ENCODE data around the gene ACAA2.
A peak's percentile ranks its signal among the peaks of the same experiment; 100 is the strongest.
"Not testable (repeated sequence)": the region's sequence is repeated elsewhere in the genome, so short reads cannot be mapped to it uniquely, and the experiment has no call there.

ACAA2 gene

GRCh38 chr18:49837316-49837835 is 24.0 kb upstream of the ACAA2 start:
- peaks cover 9 to 36% of the 10 kb centered on the region in 2 donors for H3K4me1 ChIP-seq (ENCODE audit: control insufficient read depth in 1 of 2, insufficient read depth in 2 of 2, low read length in 2 of 2)
- peaks cover 39 to 55% of the 10 kb centered on the region in 2 donors for H3K36me3 ChIP-seq (ENCODE audit: control insufficient read depth in 1 of 2, insufficient read depth in 2 of 2, low read length in 2 of 2)
- H3K9me3 ChIP-seq (ENCODE audit: control insufficient read depth in 1 of 2, low read length in 2 of 2); H3K27me3 ChIP-seq (ENCODE audit: control insufficient read depth in 1 of 2, insufficient read depth in 2 of 2, low read length in 2 of 2); H3K4me3 ChIP-seq (ENCODE audit: low read depth in 1 of 2, low read length in 2 of 2); H3K9ac ChIP-seq (ENCODE audit: low read depth in 1 of 2, low read length in 2 of 2); H3K27ac ChIP-seq (ENCODE audit: low read depth, low read length): not testable (repeated sequence)

- Histone ChIP-seq H3K36me3 (ENCODE audit: control insufficient read depth in 1 of 2, insufficient read depth in 2 of 2, low read length in 2 of 2) (peaks cover 24 to 36% of the 10 kb centered on the region in 2 donors), H3K27me3 (ENCODE audit: control insufficient read depth in 1 of 2, insufficient read depth in 2 of 2, low read length in 2 of 2) (no peaks in the 10 kb centered on the region), H3K4me3 (ENCODE audit: low read depth in 1 of 2, low read length in 2 of 2) (no peak overlapping the region), H3K9ac (ENCODE audit: low read depth in 1 of 2, low read length in 2 of 2) (peak overlapping the region in 1 of 2 donors; percentile 22), H3K27ac (ENCODE audit: low read depth, low read length) (no peak overlapping the region), H3K9me3 (ENCODE audit: control insufficient read depth in 1 of 2, low read length in 2 of 2) (no peaks in the 10 kb centered on the region), H3K4me1 (ENCODE audit: control insufficient read depth in 1 of 2, insufficient read depth in 2 of 2, low read length in 2 of 2) (peaks cover 13 to 41% of the 10 kb centered on the region in 2 donors)
Observed at GRCh38 chr18:49835405-49835804, 22.1 kb upstream of the ACAA2 start.

GRCh38 chr18:49834258-49834657 is 20.9 kb upstream of the ACAA2 start:
- peak overlapping the region in 1 of 2 donors; percentile 37 for H3K9ac ChIP-seq (ENCODE audit: low read depth in 1 of 2, low read length in 2 of 2)
- peaks cover 13 to 39% of the 10 kb centered on the region in 2 donors for H3K4me1 ChIP-seq (ENCODE audit: control insufficient read depth in 1 of 2, insufficient read depth in 2 of 2, low read length in 2 of 2)
- no peaks in the 10 kb centered on the region for H3K9me3 ChIP-seq (ENCODE audit: control insufficient read depth in 1 of 2, low read length in 2 of 2)
- peak overlapping the region; percentile 59 for H3K27ac ChIP-seq (ENCODE audit: low read depth, low read length)
- H3K4me3 ChIP-seq (ENCODE audit: low read depth in 1 of 2, low read length in 2 of 2): no peak overlapping the region
- peaks cover 18 to 28% of the 10 kb centered on the region in 2 donors for H3K36me3 ChIP-seq (ENCODE audit: control insufficient read depth in 1 of 2, insufficient read depth in 2 of 2, low read length in 2 of 2)
- no peaks in the 10 kb centered on the region for H3K27me3 ChIP-seq (ENCODE audit: control insufficient read depth in 1 of 2, insufficient read depth in 2 of 2, low read length in 2 of 2)

GRCh38 chr18:49833814-49834213 is 20.5 kb upstream of the ACAA2 start:
- H3K27me3 ChIP-seq (ENCODE audit: control insufficient read depth in 1 of 2, insufficient read depth in 2 of 2, low read length in 2 of 2): no peaks in the 10 kb centered on the region
- H3K36me3 ChIP-seq (ENCODE audit: control insufficient read depth in 1 of 2, insufficient read depth in 2 of 2, low read length in 2 of 2): peaks cover 14 to 23% of the 10 kb centered on the region in 2 donors
- H3K9ac ChIP-seq (ENCODE audit: low read depth in 1 of 2, low read length in 2 of 2): peak overlapping the region in 1 of 2 donors; percentile 37
- no peaks in the 10 kb centered on the region for H3K9me3 ChIP-seq (ENCODE audit: control insufficient read depth in 1 of 2, low read length in 2 of 2)
- peaks cover 13 to 39% of the 10 kb centered on the region in 2 donors for H3K4me1 ChIP-seq (ENCODE audit: control insufficient read depth in 1 of 2, insufficient read depth in 2 of 2, low read length in 2 of 2)
- no peak overlapping the region for H3K4me3 ChIP-seq (ENCODE audit: low read depth in 1 of 2, low read length in 2 of 2)
- peak overlapping the region; percentile 59 for H3K27ac ChIP-seq (ENCODE audit: low read depth, low read length)

- Histone ChIP-seq H3K27me3 (ENCODE audit: control insufficient read depth in 1 of 2, insufficient read depth in 2 of 2, low read length in 2 of 2) (no peaks in the 10 kb centered on the region), H3K36me3 (ENCODE audit: control insufficient read depth in 1 of 2, insufficient read depth in 2 of 2, low read length in 2 of 2) (peaks cover under 1 to 15% of the 10 kb centered on the region in 2 donors), H3K9ac (ENCODE audit: low read depth in 1 of 2, low read length in 2 of 2) (no peak overlapping the region), H3K4me3 (ENCODE audit: low read depth in 1 of 2, low read length in 2 of 2) (no peak overlapping the region), H3K4me1 (ENCODE audit: control insufficient read depth in 1 of 2, insufficient read depth in 2 of 2, low read length in 2 of 2) (peaks cover 13 to 39% of the 10 kb centered on the region in 2 donors), H3K27ac (ENCODE audit: low read depth, low read length) (no peak overlapping the region), H3K9me3 (ENCODE audit: control insufficient read depth in 1 of 2, low read length in 2 of 2) (no peaks in the 10 kb centered on the region)
Observed at GRCh38 chr18:49832221-49832647, 18.9 kb upstream of the ACAA2 start.

- H3K36me3 ChIP-seq (ENCODE audit: control insufficient read depth in 1 of 2, insufficient read depth in 2 of 2, low read length in 2 of 2): peaks cover 5 to 13% of the 10 kb centered on the region in 2 donors
- H3K4me3 ChIP-seq (ENCODE audit: low read depth in 1 of 2, low read length in 2 of 2): no peak overlapping the region
- peaks cover 9 to 14% of the 10 kb centered on the region in 2 donors for H3K4me1 ChIP-seq (ENCODE audit: control insufficient read depth in 1 of 2, insufficient read depth in 2 of 2, low read length in 2 of 2)
- H3K9ac ChIP-seq (ENCODE audit: low read depth in 1 of 2, low read length in 2 of 2): no peak overlapping the region
- H3K27me3 ChIP-seq (ENCODE audit: control insufficient read depth in 1 of 2, insufficient read depth in 2 of 2, low read length in 2 of 2): no peaks in the 10 kb centered on the region
- H3K27ac ChIP-seq (ENCODE audit: low read depth, low read length): no peak overlapping the region
- no peaks in the 10 kb centered on the region for H3K9me3 ChIP-seq (ENCODE audit: control insufficient read depth in 1 of 2, low read length in 2 of 2)
Observed at GRCh38 chr18:49827996-49828395, 14.7 kb upstream of the ACAA2 start.

- Histone ChIP-seq H3K4me1 (ENCODE audit: control insufficient read depth in 1 of 2, insufficient read depth in 2 of 2, low read length in 2 of 2) (peaks cover 6 to 13% of the 10 kb centered on the region in 2 donors), H3K36me3 (ENCODE audit: control insufficient read depth in 1 of 2, insufficient read depth in 2 of 2, low read length in 2 of 2) (no peaks in the 10 kb centered on the region), H3K9me3 (ENCODE audit: control insufficient read depth in 1 of 2, low read length in 2 of 2) (no peaks in the 10 kb centered on the region), H3K27ac (ENCODE audit: low read depth, low read length) (no peak overlapping the region), H3K9ac (ENCODE audit: low read depth in 1 of 2, low read length in 2 of 2) (no peak overlapping the region), H3K27me3 (ENCODE audit: control insufficient read depth in 1 of 2, insufficient read depth in 2 of 2, low read length in 2 of 2) (no peaks in the 10 kb centered on the region), H3K4me3 (ENCODE audit: low read depth in 1 of 2, low read length in 2 of 2) (peak overlapping the region in 1 of 2 donors; percentile 43)
Observed at GRCh38 chr18:49819823-49820671, 6.7 kb upstream of the ACAA2 start.

- Histone ChIP-seq H3K27ac (ENCODE audit: low read depth, low read length) (no peak overlapping the region), H3K27me3 (ENCODE audit: control insufficient read depth in 1 of 2, insufficient read depth in 2 of 2, low read length in 2 of 2) (no peaks in the 10 kb centered on the region), H3K4me3 (ENCODE audit: low read depth in 1 of 2, low read length in 2 of 2) (no peak overlapping the region), H3K9me3 (ENCODE audit: control insufficient read depth in 1 of 2, low read length in 2 of 2) (no peaks in the 10 kb centered on the region), H3K4me1 (ENCODE audit: control insufficient read depth in 1 of 2, insufficient read depth in 2 of 2, low read length in 2 of 2) (peaks cover 9 to 20% of the 10 kb centered on the region in 2 donors), H3K9ac (ENCODE audit: low read depth in 1 of 2, low read length in 2 of 2) (no peak overlapping the region), H3K36me3 (ENCODE audit: control insufficient read depth in 1 of 2, insufficient read depth in 2 of 2, low read length in 2 of 2) (no peaks in the 10 kb centered on the region)
Observed at GRCh38 chr18:49819071-49819662, 5.8 kb upstream of the ACAA2 start.

- Histone ChIP-seq H3K36me3 (ENCODE audit: control insufficient read depth in 1 of 2, insufficient read depth in 2 of 2, low read length in 2 of 2) (no peaks in the 10 kb centered on the region), H3K9me3 (ENCODE audit: control insufficient read depth in 1 of 2, low read length in 2 of 2) (no peaks in the 10 kb centered on the region), H3K4me1 (ENCODE audit: control insufficient read depth in 1 of 2, insufficient read depth in 2 of 2, low read length in 2 of 2) (peaks cover 9 to 22% of the 10 kb centered on the region in 2 donors), H3K9ac (ENCODE audit: low read depth in 1 of 2, low read length in 2 of 2) (no peak overlapping the region), H3K27ac (ENCODE audit: low read depth, low read length) (no peak overlapping the region), H3K27me3 (ENCODE audit: control insufficient read depth in 1 of 2, insufficient read depth in 2 of 2, low read length in 2 of 2) (no peaks in the 10 kb centered on the region), H3K4me3 (ENCODE audit: low read depth in 1 of 2, low read length in 2 of 2) (no peak overlapping the region)
Observed at GRCh38 chr18:49817947-49818346, 4.6 kb upstream of the ACAA2 start.

- H3K9me3 ChIP-seq (ENCODE audit: control insufficient read depth in 1 of 2, low read length in 2 of 2): no peaks in the 10 kb centered on the region
- peaks cover 25 to 36% of the 10 kb centered on the region in 2 donors for H3K4me1 ChIP-seq (ENCODE audit: control insufficient read depth in 1 of 2, insufficient read depth in 2 of 2, low read length in 2 of 2)
- H3K27me3 ChIP-seq (ENCODE audit: control insufficient read depth in 1 of 2, insufficient read depth in 2 of 2, low read length in 2 of 2): no peaks in the 10 kb centered on the region
- H3K9ac ChIP-seq (ENCODE audit: low read depth in 1 of 2, low read length in 2 of 2): no peak overlapping the region
- H3K4me3 ChIP-seq (ENCODE audit: low read depth in 1 of 2, low read length in 2 of 2): no peak overlapping the region
- H3K36me3 ChIP-seq (ENCODE audit: control insufficient read depth in 1 of 2, insufficient read depth in 2 of 2, low read length in 2 of 2): no peaks in the 10 kb centered on the region
- H3K27ac ChIP-seq (ENCODE audit: low read depth, low read length): no peak overlapping the region
Observed at GRCh38 chr18:49815927-49816326, 2.6 kb upstream of the ACAA2 start.
